Caco-2 (cell line): ENCODE data around the gene TSC22D3. TPM values are rescaled to one million over a fixed set of nuclear protein-coding genes. Genes with fewer than 3 reads are reported as not detected.
A peak's percentile ranks its signal among the peaks of the same experiment; 100 is the strongest.

ENCODE experiments used
- BruUV-seq: library from RNA; stranded (reverse); fragments of 400-500 nt; replicated peaks from 2 replicates; lab custom pipeline; 2021; lab: Mats Ljungman, UMichigan
- CTCF ChIA-PET: fragments of 300-600 bp; sonication (Branson Sonifier 250); formaldehyde crosslinking; loops from one replicate; lab custom pipeline; 2022; ENCODE audit warnings: antibody characterized with exemption; lab: Charles Lee
- POLR2A ChIA-PET: fragments of 300-600 bp; sonication (Branson Sonifier 250); formaldehyde crosslinking; loops from one replicate; lab custom pipeline; 2022; ENCODE audit warnings: antibody characterized with exemption; lab: Charles Lee
- DNase-seq, 2 experiments: peaks; one replicate each; pipeline versions ENCODE4 v3.0.0 to v3.0.0-alpha.2; 2020 to 2022
- H3K27me3 ChIP-seq: replicated peaks from 2 replicates; pipeline ENCODE4 v1.6.0; 2011; ENCODE audit warnings: low read length; ENCODE audit not compliant: control insufficient read depth, insufficient read depth
- H3K36me3 ChIP-seq: 2 replicates; pipeline ENCODE4 v1.5.1; 2011; ENCODE audit warnings: low read length; ENCODE audit not compliant: control insufficient read depth, insufficient read depth
- H3K4me1 ChIP-seq: fragments of 250-450 bp; sonication (Bioruptor Pico); 2 replicates; pipeline ENCODE4 v1.5.1; 2020; ENCODE audit warnings: mild to moderate bottlenecking
- H3K4me3 ChIP-seq: 2 replicates; pipeline ENCODE4 v1.5.1; 2011; ENCODE audit warnings: low read depth, mild to moderate bottlenecking, control low read depth, low read length
- H3K9me3 ChIP-seq: fragments of 250-450 bp; sonication (Bioruptor Pico); 2 replicates; pipeline ENCODE4 v1.5.1; 2020; ENCODE audit warnings: mild to moderate bottlenecking, moderate library complexity
- H3K27ac Mint-ChIP-seq: one replicate; pipeline ENCODE4 v1.8.0; 2022; ENCODE audit warnings: mixed read lengths; ENCODE audit not compliant: unreplicated experiment
- H3K27me3 Mint-ChIP-seq: one replicate; pipeline ENCODE4 v1.8.0; 2022; ENCODE audit warnings: mixed read lengths; ENCODE audit not compliant: insufficient read depth, unreplicated experiment
- H3K36me3 Mint-ChIP-seq: one replicate; pipeline ENCODE4 v1.8.0; 2022; ENCODE audit warnings: mild to moderate bottlenecking, mixed read lengths; ENCODE audit not compliant: insufficient read depth, unreplicated experiment
- H3K4me1 Mint-ChIP-seq: one replicate; pipeline ENCODE4 v1.8.0; 2022; ENCODE audit warnings: low read depth, mixed read lengths; ENCODE audit not compliant: unreplicated experiment
- H3K4me3 Mint-ChIP-seq: one replicate; pipeline ENCODE4 v1.8.0; 2022; ENCODE audit warnings: mild to moderate bottlenecking, moderate library complexity, mixed read lengths; ENCODE audit not compliant: unreplicated experiment
- H3K9me3 Mint-ChIP-seq: one replicate; pipeline ENCODE4 v1.8.0; 2022; ENCODE audit warnings: mixed read lengths; ENCODE audit not compliant: unreplicated experiment
- CTCF ChIP-seq, 2 experiments: fragments of 200-600 bp in 1 of 2; IDR thresholded peaks; 1 replicate in 1 of 2; 2 replicates in 1 of 2; pipeline versions ENCODE4 v1.5.1 to v1.8.0; 2011 to 2022; ENCODE audit warnings: antibody characterized with exemption in 1 of 2, control low read depth in 1 of 2, inconsistent platforms in 1 of 2, low read depth in 1 of 2, low read length in 1 of 2, mild to moderate bottlenecking in 1 of 2, moderate library complexity in 1 of 2; ENCODE audit not compliant: insufficient read depth in 1 of 2, severe bottlenecking in 1 of 2, unreplicated experiment in 1 of 2
- intact Hi-C: fragments of 100-400 bp; cut with micrococcal nuclease; formaldehyde crosslinking; loops from one replicate; pipeline ENCODE4 v1.10.0; 2022; ENCODE audit not compliant: unreplicated experiment
- total RNA-seq: library from RNA; stranded (reverse); gene quantifications from 2 replicates; pipeline ENCODE4 v1.2.3, GENCODE V29; 2022

Gene TSC22D3
- total RNA-seq, 1 experiment from 2014 or later, result 2.2 TPM

GRCh38 chrX:107721966-107722707 lies 53.5 kb downstream of the TSC22D3 start:
- ChIA-PET CTCF (no interaction called here), POLR2A (no interaction called here)
- no peak overlapping the region for H3K4me3 ChIP-seq
- H3K4me3 Mint-ChIP-seq, result no peak overlapping the region
- H3K9me3 Mint-ChIP-seq, result no peaks in the 10 kb centered on the region
- no peaks in the 10 kb centered on the region for H3K36me3 ChIP-seq
- no peaks in the 10 kb centered on the region for H3K27me3 Mint-ChIP-seq
- H3K9me3 ChIP-seq, result no peaks in the 10 kb centered on the region
- intact Hi-C loops, result no loop called here
- no peak for DNase-seq
- no peak for TF ChIP-seq CTCF (IDR thresholded peaks at IDR 0.05; ENCODE audit: insufficient read depth in 1 of 2, low read depth in 1 of 2, low read length in 1 of 2, severe bottlenecking in 1 of 2, unreplicated experiment in 1 of 2)
- no peaks in the 10 kb centered on the region for H3K27me3 ChIP-seq
- no peaks in the 10 kb centered on the region for H3K36me3 Mint-ChIP-seq
- peaks cover 6% of the 10 kb centered on the region for H3K4me1 Mint-ChIP-seq
- no peak overlapping the region for H3K27ac Mint-ChIP-seq
- no TSS peak for BruUV-seq
- peaks cover 5% of the 10 kb centered on the region; the same call in 1 of the 2 replicates for H3K4me1 ChIP-seq

- no peak overlapping the region for H3K4me3 Mint-ChIP-seq
- intact Hi-C loops, result no loop called here
- H3K4me1 Mint-ChIP-seq, result peaks cover 6% of the 10 kb centered on the region
- no peaks in the 10 kb centered on the region for H3K36me3 ChIP-seq
- H3K4me1 ChIP-seq, result peaks cover 5% of the 10 kb centered on the region; the same call in 1 of the 2 replicates
- BruUV-seq, result no TSS peak
- CTCF ChIA-PET, result no interaction called here
- H3K27ac Mint-ChIP-seq, result no peak overlapping the region
- no peaks in the 10 kb centered on the region for H3K9me3 Mint-ChIP-seq
- no peak for TF ChIP-seq CTCF (IDR thresholded peaks at IDR 0.05; ENCODE audit: insufficient read depth in 1 of 2, low read depth in 1 of 2, low read length in 1 of 2, severe bottlenecking in 1 of 2, unreplicated experiment in 1 of 2)
- no peaks in the 10 kb centered on the region for H3K36me3 Mint-ChIP-seq
- POLR2A ChIA-PET, result no interaction called here
- DNase-seq, result no peak
- no peaks in the 10 kb centered on the region for H3K27me3 ChIP-seq
- H3K27me3 Mint-ChIP-seq, result no peaks in the 10 kb centered on the region
- H3K4me3 ChIP-seq, result no peak overlapping the region
- H3K9me3 ChIP-seq, result no peaks in the 10 kb centered on the region
These were observed 54.3 kb downstream of the TSC22D3 start for GRCh38 chrX:107721318-107721717.

GRCh38 chrX:107718156-107718621 lies 57.4 kb downstream of the TSC22D3 start:
- CTCF ChIA-PET, result no interaction called here
- peak; percentile 55 to 56 for TF ChIP-seq CTCF (IDR thresholded peaks at IDR 0.05; ENCODE audit: insufficient read depth in 1 of 2, low read depth in 1 of 2, low read length in 1 of 2, severe bottlenecking in 1 of 2, unreplicated experiment in 1 of 2)
- Mint-ChIP-seq H3K4me3 (no peak overlapping the region), H3K27ac (peak overlapping the region; percentile 63), H3K4me1 (peaks cover 6% of the 10 kb centered on the region), H3K27me3 (no peaks in the 10 kb centered on the region), H3K9me3 (no peaks in the 10 kb centered on the region), H3K36me3 (no peaks in the 10 kb centered on the region)
- POLR2A ChIA-PET, result no interaction called here
- no peaks in the 10 kb centered on the region for H3K9me3 ChIP-seq
- DNase-seq, result peak; percentile 72 to 80
- no peaks in the 10 kb centered on the region for H3K36me3 ChIP-seq
- peaks cover 5% of the 10 kb centered on the region; the same call in 1 of the 2 replicates for H3K4me1 ChIP-seq
- no TSS peak for BruUV-seq
- H3K4me3 ChIP-seq, result no peak overlapping the region
- intact Hi-C loops, result loop anchor here (1.0 to 2.0 kb wide), 3 partner anchors 45 to 59 kb away; partner anchors contain the start of gene NCBP2L
- H3K27me3 ChIP-seq, result no peaks in the 10 kb centered on the region
